Measurements from ENCODE around the gene ZBTB9. TPM values are rescaled to one million over a fixed set of nuclear protein-coding genes. Genes with fewer than 3 reads are reported as not detected.
A peak's percentile ranks its signal among the peaks of the same experiment; 100 is the strongest.

Gene ZBTB9
- total and polyA plus RNA-seq, 8 donors = 0.45 to 7.8 (median 2.6) TPM; not detected in 1

DNA sequence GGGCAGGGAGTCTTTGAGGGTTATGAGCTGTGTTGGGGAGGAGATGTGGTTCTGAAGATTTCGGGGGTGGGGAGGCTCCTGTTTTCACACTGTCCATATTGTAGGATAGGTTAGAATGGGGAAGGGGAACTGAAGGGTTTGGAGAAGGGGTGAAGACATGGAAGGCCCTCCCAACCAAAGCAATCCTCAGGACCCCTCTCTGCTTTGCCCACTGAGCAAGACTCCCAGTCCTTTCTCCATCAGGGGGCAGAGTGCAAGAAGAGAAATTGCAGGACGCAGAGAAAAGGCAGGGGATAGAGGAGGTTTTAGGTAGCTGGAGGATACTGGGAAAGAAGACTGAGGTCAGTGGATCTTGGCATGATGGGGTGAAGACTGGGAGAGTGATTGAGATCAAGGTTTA is 30.6 kb upstream of the ZBTB9 start:
- Histone ChIP-seq H3K4me3 (no peak overlapping the region), H3K27ac (peak overlapping the region in 2 of 5 donors; percentile 94 to 95), H3K27me3 (no peaks in the 10 kb centered on the region), H3K36me3 (no peaks in the 10 kb centered on the region), H3K9me3 (no peaks in the 10 kb centered on the region), H3K4me1 (peaks cover 29 to 62% (median 55%) of the 10 kb centered on the region in 4 donors)
- intact Hi-C loops (cut with DNase I; ENCODE audit: low total_unique reads) = no loop called here
- WGBS, 5 donors = 87 to 96% (median 93%) methylated on average over 2 of the region's 2 CpGs
- TF ChIP-seq EP300 (IDR thresholded peaks at IDR 0.05) (no peak), POLR2A (IDR thresholded peaks at IDR 0.05) (no peak), POLR2AphosphoS5 (IDR thresholded peaks at IDR 0.05) (no peak)
- TF ChIP-seq, protein P1, sequence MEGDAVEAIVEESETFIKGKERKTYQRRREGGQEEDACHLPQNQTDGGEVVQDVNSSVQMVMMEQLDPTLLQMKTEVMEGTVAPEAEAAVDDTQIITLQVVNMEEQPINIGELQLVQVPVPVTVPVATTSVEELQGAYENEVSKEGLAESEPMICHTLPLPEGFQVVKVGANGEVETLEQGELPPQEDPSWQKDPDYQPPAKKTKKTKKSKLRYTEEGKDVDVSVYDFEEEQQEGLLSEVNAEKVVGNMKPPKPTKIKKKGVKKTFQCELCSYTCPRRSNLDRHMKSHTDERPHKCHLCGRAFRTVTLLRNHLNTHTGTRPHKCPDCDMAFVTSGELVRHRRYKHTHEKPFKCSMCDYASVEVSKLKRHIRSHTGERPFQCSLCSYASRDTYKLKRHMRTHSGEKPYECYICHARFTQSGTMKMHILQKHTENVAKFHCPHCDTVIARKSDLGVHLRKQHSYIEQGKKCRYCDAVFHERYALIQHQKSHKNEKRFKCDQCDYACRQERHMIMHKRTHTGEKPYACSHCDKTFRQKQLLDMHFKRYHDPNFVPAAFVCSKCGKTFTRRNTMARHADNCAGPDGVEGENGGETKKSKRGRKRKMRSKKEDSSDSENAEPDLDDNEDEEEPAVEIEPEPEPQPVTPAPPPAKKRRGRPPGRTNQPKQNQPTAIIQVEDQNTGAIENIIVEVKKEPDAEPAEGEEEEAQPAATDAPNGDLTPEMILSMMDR (IDR thresholded peaks at IDR 0.05) = no peak
- DNase-seq = no peak

DNA sequence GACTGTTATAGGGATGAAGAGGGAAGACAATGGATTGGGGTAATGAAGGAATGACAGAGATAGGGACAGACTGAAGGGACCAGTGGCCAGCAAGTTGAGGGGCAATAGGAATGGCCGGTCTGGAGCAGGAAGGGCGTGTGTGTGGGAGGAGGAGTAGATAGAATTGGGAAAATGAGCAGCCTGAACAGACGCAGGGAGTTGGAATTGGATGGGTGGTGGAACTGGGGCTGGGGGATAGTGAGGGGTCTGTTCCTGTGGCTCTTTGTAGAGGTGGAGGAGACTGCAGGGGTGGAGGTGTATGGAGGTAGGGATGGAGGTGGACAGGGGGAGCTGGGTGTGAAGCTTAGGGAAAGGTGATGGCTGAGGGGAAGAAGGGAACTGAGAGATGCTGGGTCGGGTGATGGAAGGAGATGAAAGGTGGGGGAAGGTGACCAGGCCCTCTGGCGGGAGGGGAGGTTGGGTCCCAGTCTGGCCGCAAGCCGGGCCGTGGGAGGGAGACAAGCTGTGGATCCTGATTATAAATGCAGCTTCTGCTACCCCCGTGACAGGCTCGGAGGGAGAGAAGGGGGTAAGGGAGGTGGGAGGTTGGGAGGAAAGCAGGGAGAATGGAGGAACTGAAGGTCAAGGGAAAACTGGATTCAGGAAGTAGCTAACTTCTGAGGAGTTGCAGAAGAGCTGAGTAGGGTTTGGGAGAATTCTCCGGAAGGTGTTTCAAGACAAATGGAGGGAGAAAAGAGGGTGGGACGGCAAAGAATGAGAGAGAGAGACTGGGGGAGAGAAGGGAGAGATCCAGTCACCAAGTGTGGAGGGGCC is 29.3 kb upstream of the ZBTB9 start:
- Histone ChIP-seq H3K27me3 (no peaks in the 10 kb centered on the region), H3K4me3 (peak overlapping the region; percentile 56 to 63 (median 60)), H3K9me3 (no peaks in the 10 kb centered on the region), H3K4me1 (peaks cover 26 to 64% (median 49%) of the 10 kb centered on the region in 4 donors), H3K27ac (peak overlapping the region; percentile 89 to 95 (median 93)), H3K36me3 (no peaks in the 10 kb centered on the region)
- no peak for DNase-seq
- 12 to 15% (median 14%) methylated on average over 12 of the region's 12 CpGs for WGBS, 5 donors
- intact Hi-C loops (cut with DNase I; ENCODE audit: low total_unique reads) = no loop called here
- no peak for TF ChIP-seq EP300 (IDR thresholded peaks at IDR 0.05)
- no peak for TF ChIP-seq POLR2AphosphoS5 (IDR thresholded peaks at IDR 0.05)
- TF ChIP-seq POLR2A (IDR thresholded peaks at IDR 0.05) = no peak
- TF ChIP-seq, protein P1 (IDR thresholded peaks at IDR 0.05) = no peak

DNA sequence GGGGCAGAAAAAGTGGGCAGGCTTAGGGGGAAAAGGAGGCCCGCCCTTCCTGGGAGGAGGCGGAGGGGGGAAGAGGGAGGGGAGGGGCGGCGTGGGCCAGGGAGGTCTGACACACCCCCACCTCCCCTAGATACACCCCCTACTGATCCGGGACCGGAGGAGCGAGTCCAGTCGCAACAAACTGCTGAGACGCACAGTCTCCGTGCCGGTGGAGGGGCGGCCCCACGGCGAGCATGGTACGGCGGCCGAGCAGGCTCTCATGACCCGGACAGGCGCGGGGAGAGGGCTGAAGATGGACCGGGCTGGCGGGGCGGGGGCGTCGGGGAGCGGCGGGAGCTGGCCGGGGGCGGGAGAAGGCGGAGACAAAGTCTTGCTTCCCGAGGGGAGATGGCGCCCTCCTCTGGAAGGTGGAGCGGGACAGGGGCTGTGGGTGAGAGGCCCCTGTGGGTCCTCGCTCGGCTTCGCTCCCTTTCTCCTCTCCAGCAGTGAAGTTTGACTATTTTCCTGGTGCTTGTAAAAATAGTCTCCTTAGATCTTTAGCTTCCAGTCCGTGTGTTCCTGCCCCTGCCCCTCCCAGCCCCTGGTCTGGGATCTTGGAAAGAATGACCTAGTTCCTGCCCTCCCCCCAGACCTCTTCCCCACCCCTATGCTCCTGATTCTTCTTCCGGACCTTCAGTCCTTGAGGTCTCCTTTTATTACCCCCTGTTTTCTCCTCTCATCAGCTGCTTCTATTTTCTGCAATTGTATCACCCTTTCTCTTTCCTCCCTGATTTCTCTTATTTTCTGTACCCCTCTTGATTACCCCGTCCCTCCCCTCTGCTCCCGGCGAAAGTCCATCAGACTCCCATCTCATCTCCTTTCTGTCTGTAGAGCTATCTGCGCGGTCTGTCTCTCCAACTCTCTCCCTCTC is 28.5 kb upstream of the ZBTB9 start:
- Histone ChIP-seq H3K36me3 (no peaks in the 10 kb centered on the region), H3K27me3 (no peaks in the 10 kb centered on the region), H3K4me3 (peak overlapping the region; percentile 56 to 63 (median 60)), H3K4me1 (peaks cover 29 to 64% (median 53%) of the 10 kb centered on the region in 4 donors), H3K27ac (peak overlapping the region; percentile 89 to 95 (median 93)), H3K9me3 (no peaks in the 10 kb centered on the region)
- peak; percentile 81 to 95 for DNase-seq
- 1 to 2% (median 1%) methylated on average over 36 to 43 of the region's 43 CpGs for WGBS, 5 donors
- TF ChIP-seq, protein P1 (IDR thresholded peaks at IDR 0.05) = peak in 5 of 7 experiments; percentile 33 to 65 (median 43)
- TF ChIP-seq POLR2AphosphoS5 (IDR thresholded peaks at IDR 0.05) = peak; percentile 65 to 86 (median 81)
- no peak for TF ChIP-seq POLR2A (IDR thresholded peaks at IDR 0.05)
- intact Hi-C loops (cut with DNase I; ENCODE audit: low total_unique reads) = no loop called here
